HG03439 (cell line): ENCODE measurements around the gene PCCA.
"Not testable (repeated sequence)": the region's sequence is repeated elsewhere in the genome, so short reads cannot be mapped to it uniquely, and the experiment has no call there.

ENCODE experiments used
- ATAC-seq: cut with Tn5 transposase; IDR thresholded peaks from one replicate; pipeline ENCODE4 v1.9.1; 2021; ENCODE audit warnings: mild to moderate bottlenecking, moderate library complexity; ENCODE audit not compliant: unreplicated experiment

Gene PCCA

GRCh38 chr13:100095498-100095897 is 6.6 kb downstream of the PCCA start:
- no peak for ATAC-seq

- no peak for ATAC-seq
These were observed 7.6 kb downstream of the PCCA start for GRCh38 chr13:100096526-100096925.

- ATAC-seq = no peak
These were observed 8.9 kb downstream of the PCCA start for GRCh38 chr13:100097821-100098220.

GRCh38 chr13:100098445-100099116 is 9.7 kb downstream of the PCCA start:
- no peak for ATAC-seq

- not testable (repeated sequence) for ATAC-seq
These were observed 10.2 kb downstream of the PCCA start for GRCh38 chr13:100099117-100099445.

GRCh38 chr13:100100115-100100879 is 11.4 kb downstream of the PCCA start:
- no peak for ATAC-seq

GRCh38 chr13:100102042-100102441 is 13.1 kb downstream of the PCCA start:
- no peak for ATAC-seq

- ATAC-seq = no peak
These were observed 17.1 kb downstream of the PCCA start for GRCh38 chr13:100106005-100106404.

GRCh38 chr13:100106705-100107104 is 17.8 kb downstream of the PCCA start:
- ATAC-seq = no peak

GRCh38 chr13:100108913-100109507 is 20.1 kb downstream of the PCCA start:
- ATAC-seq = no peak

GRCh38 chr13:100110269-100110668 is 21.4 kb downstream of the PCCA start:
- ATAC-seq = no peak

GRCh38 chr13:100112186-100112838 is 23.4 kb downstream of the PCCA start:
- no peak for ATAC-seq

GRCh38 chr13:100115693-100116254 is 26.9 kb downstream of the PCCA start:
- ATAC-seq = peak; percentile 51

GRCh38 chr13:100124265-100124664 is 35.4 kb downstream of the PCCA start:
- ATAC-seq = no peak

GRCh38 chr13:100125946-100126345 is 37.1 kb downstream of the PCCA start:
- ATAC-seq = no peak

GRCh38 chr13:100128373-100128772 is 39.5 kb downstream of the PCCA start:
- no peak for ATAC-seq

GRCh38 chr13:100128838-100129237 is 39.9 kb downstream of the PCCA start:
- ATAC-seq = no peak

- ATAC-seq = peak; percentile 81
These were observed 40.7 kb downstream of the PCCA start for GRCh38 chr13:100129605-100130004.

- ATAC-seq = no peak
These were observed 41.2 kb downstream of the PCCA start for GRCh38 chr13:100130092-100130491.

- no peak for ATAC-seq
These were observed 42.1 kb downstream of the PCCA start for GRCh38 chr13:100130930-100131511.
